Frontal cortex (tissue), 4 donors: ENCODE results near the gene OR52I2. TPM values are rescaled to one million over a fixed set of nuclear protein-coding genes. Genes with fewer than 3 reads are reported as not detected.

ENCODE experiments used
- DNase-seq, 2 donors: peaks; one replicate each; pipeline ENCODE4 v3.0.0; 2012; ENCODE audit warnings: low spot score in 2 of 2
- FAIRE-seq: peaks from 2 replicates; lab custom pipeline; 2012; peaks lifted over from hg19 to GRCh38; lab: Jason Lieb, UNC
- total RNA-seq: library from RNA; depleted of rRNA; stranded (reverse); fragments of >200 nt; gene quantifications from one replicate; pipeline ENCODE4 v1.2.3, GENCODE V29; 2014
- donor health status: control.
- donor health status: control.
- donor health status: control.

OR52I2 gene
- total RNA-seq, 1 donor from 2014 or later, result not detected

DNA sequence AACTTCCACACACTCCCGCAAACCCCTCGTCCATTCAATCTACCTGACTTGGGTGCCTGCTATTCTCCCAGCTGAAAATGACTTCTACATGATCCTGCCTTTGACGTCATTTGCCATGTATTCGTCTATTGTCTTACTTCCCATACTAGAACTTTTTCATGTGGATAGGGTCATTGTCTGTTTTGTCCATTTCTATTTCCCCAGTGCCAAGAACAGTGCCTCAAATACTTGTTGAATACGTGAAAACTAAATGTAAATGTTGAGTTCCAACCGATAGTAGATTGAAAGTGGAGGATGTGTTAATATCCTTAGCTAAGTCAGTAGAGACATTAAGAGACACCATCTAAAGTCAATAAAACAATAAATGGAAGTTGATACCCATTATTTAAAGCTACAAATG lies 25.6 kb downstream of the OR52I2 start:
- FAIRE-seq, result no peak
- no peak for DNase-seq

DNA sequence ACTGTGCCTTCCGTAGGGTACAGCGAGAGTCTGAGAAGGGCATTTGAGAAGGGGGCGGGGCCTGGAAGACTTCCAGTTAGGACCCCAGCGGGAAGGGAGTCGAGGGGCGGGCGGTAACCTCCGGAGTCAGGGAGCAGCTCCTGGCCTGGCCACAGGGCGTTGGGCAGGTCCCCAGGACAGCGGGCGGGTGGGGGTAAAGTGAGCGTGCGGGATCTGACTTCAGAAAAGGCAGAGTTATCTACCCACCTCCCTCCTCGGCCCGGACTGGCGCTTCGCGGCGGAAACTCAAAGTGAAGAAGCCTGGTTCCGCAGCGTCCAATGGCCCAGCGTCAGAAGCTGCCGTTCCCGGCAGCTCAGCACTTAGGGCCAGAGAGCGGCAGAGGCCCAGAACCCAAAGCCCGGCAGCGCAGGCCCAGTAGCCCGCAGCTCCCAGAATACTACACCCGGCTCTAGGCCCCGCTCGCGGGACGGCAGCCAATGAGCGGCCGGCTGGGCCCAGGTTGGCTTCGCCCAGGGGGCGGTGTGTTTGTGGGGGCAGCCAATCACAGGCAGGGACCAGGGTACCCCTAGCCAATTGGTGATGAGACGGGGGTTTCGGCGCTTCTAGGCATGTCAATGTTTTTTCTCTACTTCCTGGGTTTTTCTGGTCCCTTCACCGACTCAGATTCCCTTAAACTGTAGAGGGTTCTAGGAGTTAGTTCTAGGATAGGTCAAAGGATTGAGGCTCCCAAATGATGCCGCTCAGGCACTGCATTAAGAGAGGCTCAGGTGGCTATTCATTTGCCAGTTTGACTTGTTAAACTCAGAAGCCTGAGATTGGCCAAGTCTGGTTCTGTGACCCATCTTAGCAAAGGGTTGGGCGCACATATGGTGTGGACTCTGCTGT lies 26.5 kb downstream of the OR52I2 start, which contains the start of gene TRIM68:
TRIM68 (minus strand) TSS at position 451 of the 886 bp plus-strand sequence. CDS start 2,727 bp downstream, outside the sequence.
- DNase-seq (peak; percentile 79 to 90), FAIRE-seq (peak; percentile 88)

DNA sequence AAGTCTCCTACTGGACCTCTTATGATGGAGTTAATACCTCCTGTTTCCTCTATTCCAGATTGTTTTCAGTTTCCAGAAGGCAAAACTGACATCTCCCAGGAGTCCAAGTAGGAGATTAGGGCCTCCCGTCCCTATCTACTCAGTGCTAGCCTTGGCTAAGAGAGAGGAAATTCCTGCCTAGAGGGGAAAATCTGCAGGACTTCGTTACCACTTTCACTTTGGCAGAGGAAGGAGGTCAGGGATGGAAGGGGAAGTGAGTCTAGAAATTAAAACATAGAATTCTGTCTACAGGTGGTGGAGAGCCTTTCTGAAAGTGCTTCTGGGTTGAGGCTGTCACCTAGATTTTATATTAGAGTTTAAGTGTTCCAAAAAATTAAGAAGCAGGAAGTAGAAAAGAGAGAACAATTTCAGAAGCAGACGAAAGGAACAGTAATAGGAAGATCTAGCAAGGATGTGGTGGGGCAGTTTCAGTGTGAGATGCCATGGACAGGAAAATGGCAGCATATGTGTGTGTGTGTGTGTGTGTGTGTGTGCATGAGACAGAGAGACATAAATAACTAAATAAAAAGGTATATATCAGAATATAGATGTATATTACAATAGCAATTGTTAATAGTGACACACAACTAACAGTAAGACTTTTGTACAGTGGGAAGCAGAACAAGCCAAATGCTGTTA lies 28.9 kb downstream of the OR52I2 start:
- FAIRE-seq (no peak), DNase-seq (no peak)

DNA sequence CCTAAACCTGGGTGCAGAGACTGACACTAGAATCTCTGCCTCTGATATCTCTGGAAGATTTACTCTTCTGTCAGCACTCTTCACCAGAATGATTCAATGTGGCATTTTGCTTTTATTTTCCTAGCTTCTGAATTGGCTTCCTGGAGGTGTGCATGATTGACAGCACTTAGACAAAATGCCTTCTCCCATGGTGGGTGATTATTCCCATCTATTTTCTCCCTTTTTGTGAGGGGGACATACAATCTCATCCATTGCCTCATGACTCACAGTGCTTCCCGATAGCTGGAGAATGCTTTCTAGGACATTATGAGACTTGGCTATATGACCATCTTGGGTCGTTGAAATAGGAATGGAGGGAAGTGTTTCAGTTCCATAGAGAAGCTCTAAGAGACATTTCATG lies 30.4 kb downstream of the OR52I2 start:
- no peak for FAIRE-seq
- no peak for DNase-seq

DNA sequence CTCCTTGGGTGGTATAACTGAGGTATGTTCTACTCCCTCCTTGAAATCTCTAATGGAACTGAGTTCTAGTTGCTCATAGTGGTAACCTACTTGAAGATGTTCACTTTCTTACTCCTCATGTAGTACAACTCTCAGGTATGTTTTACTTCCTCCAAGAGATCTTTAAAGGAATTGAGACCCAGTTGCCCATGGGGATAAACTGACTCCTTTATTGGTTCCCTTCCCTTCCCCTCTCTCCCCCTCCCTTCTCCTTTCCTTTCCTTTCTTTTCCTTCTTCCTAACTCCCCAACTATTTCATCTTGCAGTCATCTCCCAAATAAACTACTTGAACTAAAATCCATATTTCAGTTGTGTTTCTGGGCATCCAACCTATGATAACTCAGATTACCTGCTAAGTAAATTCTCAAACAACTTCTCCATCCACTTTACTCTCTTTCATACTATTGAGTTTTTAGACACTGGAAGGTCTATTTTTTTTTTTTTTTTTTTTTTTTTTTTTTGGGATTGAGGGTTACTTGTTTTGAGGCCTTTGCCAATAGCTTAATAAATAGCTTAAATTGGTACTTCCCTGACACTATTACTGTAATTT lies 34.4 kb downstream of the OR52I2 start:
- FAIRE-seq, result no peak
- DNase-seq, result no peak

DNA sequence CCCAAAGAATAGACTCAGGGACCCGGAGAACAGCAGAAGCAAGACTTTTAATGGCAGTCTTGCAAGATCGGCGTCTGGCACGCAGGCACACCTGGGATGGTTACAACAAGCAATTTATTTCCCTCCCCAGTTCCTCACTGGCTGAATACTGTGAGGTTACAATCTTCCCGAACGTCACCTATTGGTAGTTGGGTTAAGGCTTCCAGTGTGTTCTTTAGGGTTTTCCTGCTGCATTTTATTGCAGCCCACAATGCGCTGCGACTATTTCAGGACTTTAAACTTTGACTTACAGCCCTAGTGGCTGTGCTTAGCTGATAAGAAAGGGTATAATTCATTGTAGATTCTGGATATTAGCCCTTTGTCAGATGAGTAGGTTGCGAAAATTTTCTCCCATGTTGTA lies 38.0 kb downstream of the OR52I2 start:
- DNase-seq (no peak), FAIRE-seq (no peak)

DNA sequence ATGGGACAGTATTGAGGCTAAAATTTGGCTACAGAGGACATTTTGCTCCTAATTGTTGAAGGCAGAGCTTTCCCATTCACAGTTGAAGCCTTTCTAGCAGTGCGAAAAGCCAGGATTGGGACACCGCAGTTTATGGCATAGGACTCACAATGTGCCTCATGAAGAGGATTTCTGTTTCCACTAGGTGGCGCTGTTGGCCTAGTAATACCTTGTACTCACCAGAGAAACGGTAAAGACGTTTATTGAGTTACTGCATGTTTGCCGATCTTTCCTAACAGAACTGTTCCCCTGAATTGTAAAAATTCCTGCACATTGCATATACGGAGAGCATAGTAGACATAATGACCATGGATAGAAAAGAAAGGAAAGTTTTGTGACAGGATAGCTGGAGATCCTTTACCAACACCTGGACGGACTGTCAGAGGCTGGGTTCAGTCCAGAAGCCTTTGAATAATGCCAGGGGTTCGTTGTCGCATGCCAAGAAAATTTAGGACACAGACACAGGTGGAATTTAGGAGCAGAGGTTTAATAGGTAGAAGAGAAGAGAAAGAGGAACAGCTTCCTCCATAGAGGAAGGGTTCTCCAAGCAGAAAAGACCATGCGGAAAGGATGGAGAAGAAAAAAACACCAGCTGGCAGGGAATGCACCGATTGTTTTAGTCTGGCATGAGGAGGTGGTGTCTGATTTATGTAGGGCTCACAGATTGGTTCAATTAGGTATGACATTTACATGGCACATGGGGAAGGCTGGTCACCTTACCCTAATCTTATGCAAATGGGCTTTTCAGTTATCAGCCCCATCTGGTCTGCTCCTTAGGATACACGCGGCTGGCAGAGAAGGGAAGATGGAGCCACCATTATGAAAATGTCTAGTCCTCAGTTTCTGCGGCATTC lies 44.9 kb downstream of the OR52I2 start:
- DNase-seq (no peak), FAIRE-seq (no peak)

DNA sequence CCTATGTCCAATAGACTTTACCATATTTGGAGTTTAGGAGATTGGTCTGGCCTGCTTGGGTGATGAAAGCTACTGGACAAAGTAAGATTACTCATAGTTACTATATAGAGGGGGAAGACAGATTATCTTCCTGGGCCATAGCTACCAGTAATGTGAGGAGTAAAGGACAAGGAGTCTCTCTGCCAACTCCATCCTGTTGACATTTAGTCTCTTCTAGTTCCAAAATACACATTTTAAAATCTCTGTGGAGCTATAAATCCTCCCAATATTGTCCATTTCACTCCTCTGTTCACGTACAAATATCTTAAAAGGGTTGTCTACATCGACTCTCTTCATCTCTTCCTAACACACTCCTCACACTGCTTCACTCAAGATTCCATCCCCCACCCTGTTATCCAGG lies 54.6 kb downstream of the OR52I2 start:
- FAIRE-seq (no peak), DNase-seq (no peak)

DNA sequence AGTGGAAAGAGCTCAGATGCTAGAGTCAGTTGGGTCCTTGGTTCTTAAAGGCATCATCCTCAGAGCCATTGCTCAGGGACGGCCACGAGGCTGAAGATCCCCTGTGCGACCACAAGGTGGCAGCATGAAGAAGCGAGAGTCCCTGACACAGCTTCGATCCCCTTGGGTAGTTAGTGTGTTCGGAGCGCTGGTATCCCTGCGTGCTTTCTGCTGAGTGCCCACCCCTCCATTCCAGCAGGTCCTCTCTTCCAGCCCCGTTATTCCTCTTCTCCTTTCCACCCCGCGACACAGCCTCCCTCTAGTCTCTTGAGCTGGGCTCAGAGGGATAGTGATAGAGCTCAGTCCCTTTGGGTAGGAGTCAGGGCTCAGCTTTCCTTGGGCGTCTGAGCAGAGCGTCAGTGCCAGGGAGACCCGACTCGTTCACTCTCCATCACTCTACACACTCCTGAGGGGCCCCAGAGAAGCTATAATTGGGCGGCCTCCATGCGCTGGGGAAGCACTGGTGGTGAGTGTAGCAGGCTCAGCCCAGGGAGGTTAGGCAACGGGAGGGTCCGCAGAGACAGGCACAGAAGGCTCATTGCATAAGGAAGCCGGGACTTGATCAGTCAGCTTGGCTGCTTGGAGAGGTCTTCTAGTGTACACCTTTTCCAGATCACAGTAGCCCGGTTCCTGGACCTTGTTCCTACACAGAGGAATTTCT lies 55.6 kb downstream of the OR52I2 start, which contains the start of gene OR51D1:
OR51D1 (plus strand) TSS at position 516 of the 700 bp plus-strand sequence. CDS start 2,314 bp downstream, outside the sequence.
- DNase-seq (peak in 1 of 2 donors; percentile 52), FAIRE-seq (no peak)

DNA sequence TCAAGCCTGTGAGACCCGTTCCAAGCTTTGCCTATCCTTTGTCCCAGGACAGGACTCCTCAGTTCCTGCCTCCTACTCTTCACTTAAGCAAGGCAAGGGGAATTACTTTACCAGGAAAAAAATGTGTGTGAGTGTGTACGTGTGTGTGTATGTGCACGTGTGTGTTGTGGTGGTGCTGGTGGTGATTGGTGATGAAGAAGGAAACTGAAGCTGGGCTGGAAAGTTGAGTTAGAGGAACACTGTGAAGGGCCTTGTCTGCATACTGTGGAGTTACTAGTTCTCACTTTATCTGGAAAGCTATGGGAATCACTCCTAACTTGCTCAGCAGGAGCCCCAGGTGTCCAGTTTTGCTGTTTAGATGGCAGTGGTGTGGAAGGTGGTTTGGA lies 56.1 kb downstream of the OR52I2 start:
- FAIRE-seq (no peak), DNase-seq (no peak)

DNA sequence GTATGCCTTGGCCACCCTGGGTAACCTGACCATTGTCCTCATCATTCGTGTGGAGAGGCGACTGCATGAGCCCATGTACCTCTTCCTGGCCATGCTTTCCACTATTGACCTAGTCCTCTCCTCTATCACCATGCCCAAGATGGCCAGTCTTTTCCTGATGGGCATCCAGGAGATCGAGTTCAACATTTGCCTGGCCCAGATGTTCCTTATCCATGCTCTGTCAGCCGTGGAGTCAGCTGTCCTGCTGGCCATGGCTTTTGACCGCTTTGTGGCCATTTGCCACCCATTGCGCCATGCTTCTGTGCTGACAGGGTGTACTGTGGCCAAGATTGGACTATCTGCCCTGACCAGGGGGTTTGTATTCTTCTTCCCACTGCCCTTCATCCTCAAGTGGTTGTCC lies 58.4 kb downstream of the OR52I2 start:
- DNase-seq (no peak), FAIRE-seq (no peak)

DNA sequence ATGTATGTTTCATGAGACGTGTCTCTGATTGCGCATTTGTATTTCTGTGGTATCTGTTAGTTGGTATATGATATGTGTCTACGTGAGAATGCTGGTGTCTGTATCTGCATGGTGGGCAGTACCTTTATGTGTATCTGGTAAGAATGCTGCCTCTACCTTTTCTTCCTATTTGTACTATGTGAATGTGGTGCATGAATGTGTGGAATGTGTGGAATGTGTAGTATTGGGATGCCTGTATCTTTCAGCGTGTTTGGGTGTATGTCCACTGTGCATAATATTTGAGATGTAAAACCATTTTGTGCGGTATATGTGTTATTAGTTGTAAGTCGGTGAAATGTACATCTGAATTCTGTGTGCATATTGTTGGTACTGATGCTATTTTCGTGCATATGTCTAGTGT lies 60.0 kb downstream of the OR52I2 start:
- FAIRE-seq (no peak), DNase-seq (no peak)

DNA sequence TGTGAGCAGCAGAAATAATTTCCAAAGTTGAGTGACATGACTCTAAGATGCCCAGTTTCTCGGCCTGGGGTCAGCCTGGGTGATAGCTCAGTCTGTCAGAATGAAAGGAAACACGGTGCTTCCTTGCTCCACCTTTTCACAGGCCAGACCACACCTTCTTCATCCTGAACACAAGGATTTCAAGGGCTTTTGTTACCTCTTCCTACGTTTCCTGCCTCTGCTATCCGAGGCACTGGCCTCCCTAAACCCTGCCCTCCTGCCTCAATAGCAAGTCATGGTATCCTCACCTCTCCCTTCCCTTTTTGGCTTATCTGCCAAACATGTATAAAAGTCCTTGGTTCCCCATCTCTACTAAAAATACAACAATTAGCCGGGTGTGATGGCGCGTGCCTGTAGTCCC lies 60.5 kb downstream of the OR52I2 start:
- FAIRE-seq (no peak), DNase-seq (no peak)

Other genes with a start within 250 kb of the OR52I2 start
- gene OR52B4, start 213.4 kb upstream of the OR52I2 start, total RNA-seq, result not detected
- 4.9 TPM for gene TRIM21, start 188.0 kb upstream of the OR52I2 start, total RNA-seq
- not detected for gene OR52K2, start 132.4 kb upstream of the OR52I2 start, total RNA-seq
- gene OR52K1, start 99.1 kb upstream of the OR52I2 start, total RNA-seq, result not detected
- gene OR52M1, start 36.6 kb upstream of the OR52I2 start, total RNA-seq, result not detected
- gene OR52I1, start 12.3 kb downstream of the OR52I2 start, total RNA-seq, result not detected
- gene TRIM68, start 26.5 kb downstream of the OR52I2 start, total RNA-seq, result 10.2 TPM
- not detected for gene OR51D1, start 55.7 kb downstream of the OR52I2 start, total RNA-seq
- gene OR51E1, start 62.2 kb downstream of the OR52I2 start, total RNA-seq, result 0.41 TPM
- gene OR51E2, start 116.1 kb downstream of the OR52I2 start, total RNA-seq, result under 0.01 TPM
- gene MMP26, start 123.0 kb downstream of the OR52I2 start, total RNA-seq, result not detected
- gene OR51F1, start 188.2 kb downstream of the OR52I2 start, total RNA-seq, result not detected
- not detected for gene OR52R1, start 222.6 kb downstream of the OR52I2 start, total RNA-seq
- gene OR51F2, start 239.6 kb downstream of the OR52I2 start, total RNA-seq, result not detected